ENCODE results near the gene NBAS.
A peak's percentile ranks its signal among the peaks of the same experiment; 100 is the strongest.

NBAS gene

GRCh38 chr2:15367715-15368114 lies 193.4 kb downstream of the NBAS start:
- no peak overlapping the region for H2BK120ac ChIP-seq (ENCODE audit: low read depth, low read length)
- no peaks in the 10 kb centered on the region for H3K4me1 ChIP-seq (ENCODE audit: control insufficient read depth, low read depth, low read length)
- H2BK5ac ChIP-seq (ENCODE audit: low read length) = no peak overlapping the region
- H3K56ac ChIP-seq (ENCODE audit: low read length) = no peak overlapping the region
- H3K9ac ChIP-seq (ENCODE audit: low read length) = no peak overlapping the region
- no peak overlapping the region for H3K23ac ChIP-seq (ENCODE audit: low read length)
- no peaks in the 10 kb centered on the region for H3K79me1 ChIP-seq (ENCODE audit: low read length)
- WGBS (ENCODE audit: extremely low coverage, insufficient coverage, low lambda C conversion rate) = no CpG with 5 or more reads among the region's 2 CpGs
- no peaks in the 10 kb centered on the region for H3K27me3 ChIP-seq (ENCODE audit: insufficient read depth, low read length, poor library complexity)
- no peak overlapping the region for H3K4me3 ChIP-seq (ENCODE audit: low read length)
- H3K18ac ChIP-seq (ENCODE audit: low read length) = no peak overlapping the region
- H3K4ac ChIP-seq (ENCODE audit: low read depth, low read length) = no peak overlapping the region
- no peak overlapping the region for H4K5ac ChIP-seq (ENCODE audit: low read length)
- no peak for DNase-seq
- H3K79me2 ChIP-seq (ENCODE audit: control insufficient read depth, insufficient read depth, low read length) = no peaks in the 10 kb centered on the region
- H4K8ac ChIP-seq (ENCODE audit: low read depth, low read length) = no peak overlapping the region
- H2BK15ac ChIP-seq (replicated peaks; ENCODE audit: low read depth) = no peak overlapping the region
- no peak overlapping the region for H2AK5ac ChIP-seq (ENCODE audit: low read length)
- no peak overlapping the region for H3K4me2 ChIP-seq (ENCODE audit: low read length)
- H3K27ac ChIP-seq (ENCODE audit: low read depth, low read length) = no peak overlapping the region
- H3K36me3 ChIP-seq (ENCODE audit: control insufficient read depth, insufficient read depth, low read length) = no peaks in the 10 kb centered on the region

GRCh38 chr2:15367205-15367604 lies 193.9 kb downstream of the NBAS start:
- Histone ChIP-seq H4K5ac (ENCODE audit: low read length) (no peak overlapping the region), H3K79me1 (ENCODE audit: low read length) (no peaks in the 10 kb centered on the region), H2BK5ac (ENCODE audit: low read length) (no peak overlapping the region), H3K56ac (ENCODE audit: low read length) (no peak overlapping the region), H3K36me3 (ENCODE audit: control insufficient read depth, insufficient read depth, low read length) (no peaks in the 10 kb centered on the region), H2BK15ac (replicated peaks; ENCODE audit: low read depth) (no peak overlapping the region), H4K8ac (ENCODE audit: low read depth, low read length) (no peak overlapping the region), H3K18ac (ENCODE audit: low read length) (no peak overlapping the region), H2AK5ac (ENCODE audit: low read length) (no peak overlapping the region), H3K4me1 (ENCODE audit: control insufficient read depth, low read depth, low read length) (no peaks in the 10 kb centered on the region), H3K4me3 (ENCODE audit: low read length) (no peak overlapping the region), H3K9ac (ENCODE audit: low read length) (no peak overlapping the region), H3K4me2 (ENCODE audit: low read length) (no peak overlapping the region), H3K27ac (ENCODE audit: low read depth, low read length) (no peak overlapping the region), H3K27me3 (ENCODE audit: insufficient read depth, low read length, poor library complexity) (no peaks in the 10 kb centered on the region), H3K23ac (ENCODE audit: low read length) (no peak overlapping the region), H2BK120ac (ENCODE audit: low read depth, low read length) (no peak overlapping the region), H3K79me2 (ENCODE audit: control insufficient read depth, insufficient read depth, low read length) (no peaks in the 10 kb centered on the region), H3K4ac (ENCODE audit: low read depth, low read length) (no peak overlapping the region)
- DNase-seq = no peak
- no CpG with 5 or more reads among the region's 3 CpGs for WGBS (ENCODE audit: extremely low coverage, insufficient coverage, low lambda C conversion rate)

- Histone ChIP-seq H3K36me3 (ENCODE audit: control insufficient read depth, insufficient read depth, low read length) (no peaks in the 10 kb centered on the region), H3K79me1 (ENCODE audit: low read length) (no peaks in the 10 kb centered on the region), H2BK120ac (ENCODE audit: low read depth, low read length) (no peak overlapping the region), H3K79me2 (ENCODE audit: control insufficient read depth, insufficient read depth, low read length) (no peaks in the 10 kb centered on the region), H4K8ac (ENCODE audit: low read depth, low read length) (no peak overlapping the region), H3K27me3 (ENCODE audit: insufficient read depth, low read length, poor library complexity) (no peaks in the 10 kb centered on the region), H3K23ac (ENCODE audit: low read length) (no peak overlapping the region), H3K18ac (ENCODE audit: low read length) (no peak overlapping the region), H3K4me1 (ENCODE audit: control insufficient read depth, low read depth, low read length) (no peaks in the 10 kb centered on the region), H3K4ac (ENCODE audit: low read depth, low read length) (no peak overlapping the region), H3K27ac (ENCODE audit: low read depth, low read length) (no peak overlapping the region), H3K4me3 (ENCODE audit: low read length) (no peak overlapping the region), H2BK15ac (replicated peaks; ENCODE audit: low read depth) (no peak overlapping the region), H4K5ac (ENCODE audit: low read length) (no peak overlapping the region), H2BK5ac (ENCODE audit: low read length) (no peak overlapping the region), H2AK5ac (ENCODE audit: low read length) (no peak overlapping the region), H3K4me2 (ENCODE audit: low read length) (no peak overlapping the region), H3K9ac (ENCODE audit: low read length) (no peak overlapping the region), H3K56ac (ENCODE audit: low read length) (no peak overlapping the region)
- WGBS (ENCODE audit: extremely low coverage, insufficient coverage, low lambda C conversion rate) = no CpG with 5 or more reads among the region's 2 CpGs
- no peak for DNase-seq
Measured at GRCh38 chr2:15365411-15365810, 195.7 kb downstream of the NBAS start.

GRCh38 chr2:15364561-15364960 lies 196.6 kb downstream of the NBAS start:
- no peaks in the 10 kb centered on the region for H3K4me1 ChIP-seq (ENCODE audit: control insufficient read depth, low read depth, low read length)
- WGBS (ENCODE audit: extremely low coverage, insufficient coverage, low lambda C conversion rate) = no CpG with 5 or more reads among the region's 2 CpGs
- H2AK5ac ChIP-seq (ENCODE audit: low read length) = no peak overlapping the region
- H3K18ac ChIP-seq (ENCODE audit: low read length) = no peak overlapping the region
- no peaks in the 10 kb centered on the region for H3K36me3 ChIP-seq (ENCODE audit: control insufficient read depth, insufficient read depth, low read length)
- H3K56ac ChIP-seq (ENCODE audit: low read length) = no peak overlapping the region
- H3K4me3 ChIP-seq (ENCODE audit: low read length) = no peak overlapping the region
- no peak overlapping the region for H3K9ac ChIP-seq (ENCODE audit: low read length)
- H4K8ac ChIP-seq (ENCODE audit: low read depth, low read length) = no peak overlapping the region
- no peak for DNase-seq
- no peak overlapping the region for H2BK15ac ChIP-seq (replicated peaks; ENCODE audit: low read depth)
- no peak overlapping the region for H3K23ac ChIP-seq (ENCODE audit: low read length)
- H2BK5ac ChIP-seq (ENCODE audit: low read length) = no peak overlapping the region
- H2BK120ac ChIP-seq (ENCODE audit: low read depth, low read length) = no peak overlapping the region
- no peak overlapping the region for H4K5ac ChIP-seq (ENCODE audit: low read length)
- no peak overlapping the region for H3K4me2 ChIP-seq (ENCODE audit: low read length)
- no peaks in the 10 kb centered on the region for H3K79me2 ChIP-seq (ENCODE audit: control insufficient read depth, insufficient read depth, low read length)
- H3K4ac ChIP-seq (ENCODE audit: low read depth, low read length) = no peak overlapping the region
- H3K79me1 ChIP-seq (ENCODE audit: low read length) = no peaks in the 10 kb centered on the region
- H3K27me3 ChIP-seq (ENCODE audit: insufficient read depth, low read length, poor library complexity) = no peaks in the 10 kb centered on the region
- H3K27ac ChIP-seq (ENCODE audit: low read depth, low read length) = no peak overlapping the region

GRCh38 chr2:15363734-15364133 lies 197.4 kb downstream of the NBAS start:
- Histone ChIP-seq H4K5ac (ENCODE audit: low read length) (no peak overlapping the region), H3K9ac (ENCODE audit: low read length) (no peak overlapping the region), H3K79me2 (ENCODE audit: control insufficient read depth, insufficient read depth, low read length) (no peaks in the 10 kb centered on the region), H3K27me3 (ENCODE audit: insufficient read depth, low read length, poor library complexity) (no peaks in the 10 kb centered on the region), H2AK5ac (ENCODE audit: low read length) (no peak overlapping the region), H2BK15ac (replicated peaks; ENCODE audit: low read depth) (no peak overlapping the region), H3K23ac (ENCODE audit: low read length) (no peak overlapping the region), H3K4ac (ENCODE audit: low read depth, low read length) (no peak overlapping the region), H3K27ac (ENCODE audit: low read depth, low read length) (no peak overlapping the region), H3K4me3 (ENCODE audit: low read length) (no peak overlapping the region), H3K79me1 (ENCODE audit: low read length) (no peaks in the 10 kb centered on the region), H3K36me3 (ENCODE audit: control insufficient read depth, insufficient read depth, low read length) (no peaks in the 10 kb centered on the region), H2BK120ac (ENCODE audit: low read depth, low read length) (no peak overlapping the region), H2BK5ac (ENCODE audit: low read length) (no peak overlapping the region), H4K8ac (ENCODE audit: low read depth, low read length) (no peak overlapping the region), H3K56ac (ENCODE audit: low read length) (no peak overlapping the region), H3K18ac (ENCODE audit: low read length) (no peak overlapping the region), H3K4me2 (ENCODE audit: low read length) (no peak overlapping the region), H3K4me1 (ENCODE audit: control insufficient read depth, low read depth, low read length) (no peaks in the 10 kb centered on the region)
- DNase-seq = no peak
- no CpG with 5 or more reads among the region's 3 CpGs for WGBS (ENCODE audit: extremely low coverage, insufficient coverage, low lambda C conversion rate)

GRCh38 chr2:15363142-15363541 lies 198.0 kb downstream of the NBAS start:
- Histone ChIP-seq H3K36me3 (ENCODE audit: control insufficient read depth, insufficient read depth, low read length) (no peaks in the 10 kb centered on the region), H3K18ac (ENCODE audit: low read length) (no peak overlapping the region), H3K27ac (ENCODE audit: low read depth, low read length) (no peak overlapping the region), H3K56ac (ENCODE audit: low read length) (no peak overlapping the region), H2BK15ac (replicated peaks; ENCODE audit: low read depth) (no peak overlapping the region), H3K4me1 (ENCODE audit: control insufficient read depth, low read depth, low read length) (no peaks in the 10 kb centered on the region), H2BK5ac (ENCODE audit: low read length) (no peak overlapping the region), H3K9ac (ENCODE audit: low read length) (no peak overlapping the region), H3K27me3 (ENCODE audit: insufficient read depth, low read length, poor library complexity) (no peaks in the 10 kb centered on the region), H3K4me2 (ENCODE audit: low read length) (no peak overlapping the region), H3K23ac (ENCODE audit: low read length) (no peak overlapping the region), H2BK120ac (ENCODE audit: low read depth, low read length) (no peak overlapping the region), H2AK5ac (ENCODE audit: low read length) (no peak overlapping the region), H3K79me1 (ENCODE audit: low read length) (no peaks in the 10 kb centered on the region), H4K8ac (ENCODE audit: low read depth, low read length) (no peak overlapping the region), H3K79me2 (ENCODE audit: control insufficient read depth, insufficient read depth, low read length) (no peaks in the 10 kb centered on the region), H4K5ac (ENCODE audit: low read length) (no peak overlapping the region), H3K4me3 (ENCODE audit: low read length) (no peak overlapping the region), H3K4ac (ENCODE audit: low read depth, low read length) (no peak overlapping the region)
- DNase-seq = peak; percentile 60

All from mesendoderm (in vitro differentiated cells).